Esophagus muscularis mucosa (tissue), 4 donors: ENCODE results near the gene NSRP1. TPM values are rescaled to one million over a fixed set of nuclear protein-coding genes. Genes with fewer than 3 reads are reported as not detected.

ENCODE experiments used
- DNase-seq: peaks from one replicate; pipeline ENCODE4 v3.0.0-alpha.2; 2017; ENCODE audit errors: extremely low spot score
- H3K27ac ChIP-seq, 4 donors: fragments of 200-600 bp; sonication (generic); replicated peaks in 1 of 4; 1 replicate in 3 of 4; 2 replicates in 1 of 4; pipeline ENCODE4 v1.5.1; 2016 to 2019; ENCODE audit warnings: mild to moderate bottlenecking in 1 of 4
- H3K27me3 ChIP-seq, 4 donors: fragments of 200-600 bp; sonication (generic); one replicate each; pipeline versions ENCODE4 v1.5.1 to v1.6.0; 2016 to 2019
- H3K36me3 ChIP-seq, 4 donors: fragments of 200-600 bp; sonication (generic); one replicate each; pipeline ENCODE4 v1.5.1; 2016 to 2019
- H3K4me1 ChIP-seq, 4 donors: fragments of 200-600 bp; sonication (generic); one replicate each; pipeline ENCODE4 v1.5.1; 2016 to 2019
- H3K4me3 ChIP-seq, 4 donors: fragments of 200-600 bp; sonication (generic); 1 replicate in 2 of 4; 2 replicates in 2 of 4; pipeline ENCODE4 v1.5.1; 2016 to 2019; ENCODE audit warnings: mild to moderate bottlenecking in 4 of 4, moderate library complexity in 1 of 4
- H3K9me3 ChIP-seq, 4 donors: fragments of 200-600 bp; sonication (generic); 1 replicate in 3 of 4; 2 replicates in 1 of 4; pipeline ENCODE4 v1.5.1; 2016 to 2019
- CTCF ChIP-seq, 3 experiments: fragments of 200-600 bp in 2 of 3; fragments of 450-650 bp in 1 of 3; sonication (generic) in 2 of 3; IDR thresholded peaks; one replicate each; pipeline ENCODE4 v1.5.1; 2017 to 2019; ENCODE audit warnings: antibody characterized with exemption in 3 of 3, mild to moderate bottlenecking in 2 of 3, moderate library complexity in 1 of 3
- EP300 ChIP-seq: sonication (generic); formaldehyde crosslinking; IDR thresholded peaks from one replicate; pipeline ENCODE4 v1.6.1; 2017; ENCODE audit warnings: antibody characterized with exemption
- POLR2A ChIP-seq: fragments of 450-650 bp; IDR thresholded peaks from one replicate; pipeline ENCODE4 v1.6.1; 2017; ENCODE audit warnings: antibody characterized with exemption, moderate library complexity, mild to moderate bottlenecking, low read depth
- POLR2AphosphoS5 ChIP-seq, 2 donors: sonication (generic); formaldehyde crosslinking; IDR thresholded peaks; one replicate each; pipeline ENCODE4 v1.6.1; 2017; ENCODE audit warnings: antibody characterized with exemption in 2 of 2
- WGBS: methylation state at CpG from one replicate; pipeline ENCODE4 v1.1.5; 2018; 5-methylcytosine and 5-hydroxymethylcytosine counted together
- intact Hi-C: fragments of 100-400 bp; cut with DNase I; formaldehyde crosslinking; loops from one replicate; pipeline ENCODE4 v1.15.1; 2023
- small RNA-seq, 3 donors: library from RNA; depleted of rRNA; stranded (forward); fragments of <200 nt; gene quantifications; one replicate each; pipeline ENCODE3, GENCODE V24; 2016
- total RNA-seq, 4 donors: library from RNA; depleted of rRNA; stranded (reverse); fragments of >200 nt; gene quantifications; one replicate each; pipeline versions ENCODE4 v1.1.0 to v1.2.1, GENCODE V29; 2016

The NSRP1 gene
- total RNA-seq, 4 donors from 2014 or later, result 20.0 to 38.6 (median 30.3) TPM

- TF ChIP-seq CTCF (IDR thresholded peaks at IDR 0.05), result no peak
- no peak for TF ChIP-seq EP300
- TF ChIP-seq POLR2AphosphoS5 (IDR thresholded peaks at IDR 0.05), result no peak
- no peak for TF ChIP-seq POLR2A
- no peak overlapping the region for H3K4me3 ChIP-seq
- peaks cover 18 to 32% (median 30%) of the 10 kb centered on the region in 4 donors for H3K4me1 ChIP-seq
- DNase-seq, result no peak
- no peaks in the 10 kb centered on the region for H3K36me3 ChIP-seq
- H3K9me3 ChIP-seq, result no peaks in the 10 kb centered on the region
- 73% methylated on average over 11 of the region's 11 CpGs for WGBS
- intact Hi-C loops, result no loop called here
- peaks cover 0 to 52% (median 21%) of the 10 kb centered on the region in 4 donors for H3K27me3 ChIP-seq
- no peak overlapping the region for H3K27ac ChIP-seq
These were observed 116.3 kb downstream of the NSRP1 start for GRCh38 chr17:30232824-30233427.

GRCh38 chr17:30234296-30234695 is 117.7 kb downstream of the NSRP1 start:
- Histone ChIP-seq H3K9me3 (no peaks in the 10 kb centered on the region), H3K36me3 (no peaks in the 10 kb centered on the region), H3K27ac (no peak overlapping the region), H3K4me1 (peaks cover 18 to 42% (median 38%) of the 10 kb centered on the region in 4 donors), H3K4me3 (no peak overlapping the region), H3K27me3 (peaks cover 0 to 57% (median 30%) of the 10 kb centered on the region in 4 donors)
- WGBS, result 89% methylated on average over 6 of the region's 6 CpGs
- TF ChIP-seq CTCF (IDR thresholded peaks at IDR 0.05) (no peak), EP300 (no peak), POLR2A (no peak), POLR2AphosphoS5 (IDR thresholded peaks at IDR 0.05) (no peak)
- intact Hi-C loops, result no loop called here
- no peak for DNase-seq

GRCh38 chr17:30234964-30235363 is 118.3 kb downstream of the NSRP1 start:
- TF ChIP-seq CTCF (IDR thresholded peaks at IDR 0.05), result no peak
- TF ChIP-seq EP300, result no peak
- no peak for TF ChIP-seq POLR2AphosphoS5 (IDR thresholded peaks at IDR 0.05)
- TF ChIP-seq POLR2A, result no peak
- peaks cover 0 to 58% (median 30%) of the 10 kb centered on the region in 4 donors for H3K27me3 ChIP-seq
- no peak overlapping the region for H3K27ac ChIP-seq
- 53% methylated on average over 12 of the region's 12 CpGs for WGBS
- peak overlapping the region; percentile 45 to 56 (median 50) for H3K4me3 ChIP-seq
- intact Hi-C loops, result loop anchor here (5.0 kb wide), 1 partner anchor 133 kb away; no protein-coding TSS in a partner anchor
- DNase-seq, result no peak
- H3K36me3 ChIP-seq, result no peaks in the 10 kb centered on the region
- H3K4me1 ChIP-seq, result peaks cover 18 to 42% (median 38%) of the 10 kb centered on the region in 4 donors
- no peaks in the 10 kb centered on the region for H3K9me3 ChIP-seq

GRCh38 chr17:30235386-30236296 is 119.0 kb downstream of the NSRP1 start, which contains the start of gene SLC6A4:
Gene SLC6A4 (minus strand): TSS chr17:30235697. CDS start chr17:30221958, 13,739 bp downstream.
- Histone ChIP-seq H3K27ac (no peak within 1 kb of the TSS), H3K4me1 (peaks cover 18 to 42% (median 38%) of the 10 kb centered on the region in 4 donors), H3K4me3 (peak within 1 kb of the TSS; percentile 45 to 56 (median 50)), H3K36me3 (no peaks in the 10 kb centered on the region), H3K27me3 (peaks cover 0 to 63% (median 30%) of the 10 kb centered on the region in 4 donors), H3K9me3 (no peaks in the 10 kb centered on the region)
- DNase-seq, result no peak
- WGBS, result 4% methylated on average over 40 of the region's 82 CpGs
- TF ChIP-seq CTCF (IDR thresholded peaks at IDR 0.05) (no peak), POLR2A (no peak), EP300 (no peak), POLR2AphosphoS5 (IDR thresholded peaks at IDR 0.05) (no peak)
- intact Hi-C loops, result loop anchor here (5.0 kb wide), 1 partner anchor 133 kb away; no protein-coding TSS in a partner anchor

Small RNAs within 50 kb of the gene (small RNA-seq; reads per million reads assigned to genes)
- gene AC104984.5, result 0 reads per million in 3 donors

Other genes with a start within 250 kb of the NSRP1 start
- gene SSH2, start 186.6 kb upstream of the NSRP1 start, total RNA-seq, result 10 to 100 TPM; 20.7 to 31.1 (median 23.1) TPM
- gene EFCAB5, start 175.2 kb upstream of the NSRP1 start, total RNA-seq, result under 1 TPM in 2 of 4 donors, not detected in 2; 0.17 to 0.78 TPM
- under 1 TPM; 0.11 to 0.50 (median 0.27) TPM for gene SLC6A4, start 118.9 kb downstream of the NSRP1 start, total RNA-seq
- gene BLMH, start 175.1 kb downstream of the NSRP1 start, total RNA-seq, result 10 to 100 TPM; 16.6 to 22.4 (median 20.8) TPM
- gene TMIGD1, start 217.2 kb downstream of the NSRP1 start, total RNA-seq, result under 1 TPM in 1 of 4 donors, not detected in 3; 0.29 TPM